Measurements from ENCODE around the gene NENF.

DNA sequence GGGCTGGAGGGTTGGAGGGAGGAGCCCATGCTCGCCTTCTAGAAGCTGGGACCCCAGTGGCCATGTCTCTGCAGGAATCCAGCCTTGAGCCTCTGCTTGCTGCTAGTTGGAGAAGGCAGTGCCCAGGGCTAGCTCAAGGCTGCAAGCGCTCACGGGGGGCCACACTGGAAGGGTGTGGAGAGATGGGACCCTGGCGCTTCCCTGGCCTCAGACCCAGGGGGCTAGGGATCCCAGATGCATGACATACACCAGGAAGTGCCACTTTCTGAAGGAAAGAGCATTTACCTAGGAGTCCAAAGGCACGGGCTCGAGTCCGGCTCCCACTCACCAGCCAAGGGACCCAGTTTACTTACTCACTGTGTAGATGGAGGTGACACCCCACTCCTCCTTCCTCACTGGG lies 32.6 kb downstream of the NENF start:
- TF ChIP-seq, protein P1, sequence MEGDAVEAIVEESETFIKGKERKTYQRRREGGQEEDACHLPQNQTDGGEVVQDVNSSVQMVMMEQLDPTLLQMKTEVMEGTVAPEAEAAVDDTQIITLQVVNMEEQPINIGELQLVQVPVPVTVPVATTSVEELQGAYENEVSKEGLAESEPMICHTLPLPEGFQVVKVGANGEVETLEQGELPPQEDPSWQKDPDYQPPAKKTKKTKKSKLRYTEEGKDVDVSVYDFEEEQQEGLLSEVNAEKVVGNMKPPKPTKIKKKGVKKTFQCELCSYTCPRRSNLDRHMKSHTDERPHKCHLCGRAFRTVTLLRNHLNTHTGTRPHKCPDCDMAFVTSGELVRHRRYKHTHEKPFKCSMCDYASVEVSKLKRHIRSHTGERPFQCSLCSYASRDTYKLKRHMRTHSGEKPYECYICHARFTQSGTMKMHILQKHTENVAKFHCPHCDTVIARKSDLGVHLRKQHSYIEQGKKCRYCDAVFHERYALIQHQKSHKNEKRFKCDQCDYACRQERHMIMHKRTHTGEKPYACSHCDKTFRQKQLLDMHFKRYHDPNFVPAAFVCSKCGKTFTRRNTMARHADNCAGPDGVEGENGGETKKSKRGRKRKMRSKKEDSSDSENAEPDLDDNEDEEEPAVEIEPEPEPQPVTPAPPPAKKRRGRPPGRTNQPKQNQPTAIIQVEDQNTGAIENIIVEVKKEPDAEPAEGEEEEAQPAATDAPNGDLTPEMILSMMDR (IDR thresholded peaks at IDR 0.05) = no peak
- no peak for TF ChIP-seq EZH2 (IDR thresholded peaks at IDR 0.05; ENCODE audit: borderline replicate concordance, insufficient read depth, low read depth, low read length, poor library complexity, severe bottlenecking)
